NCI-H128 (cell line): ENCODE results near the gene HSPA14.
"Not testable (repeated sequence)": the region's sequence is repeated elsewhere in the genome, so short reads cannot be mapped to it uniquely, and the experiment has no call there.

Experiments used
- DNase-seq: peaks from one replicate; lab custom pipeline; 2025; ENCODE audit not compliant: unreplicated experiment; lab: John Stamatoyannopoulos, UW

The HSPA14 gene

GRCh38 chr10:14837757-14838581 lies at the start of gene HSPA14, which contains the start of the genes CDNF and MSANTD7:
Gene HSPA14 (plus strand): TSS chr10:14838306. CDS start chr10:14838403, 97 bp downstream.
Gene CDNF (minus strand): TSS chr10:14838037. CDS start chr10:14837946, 91 bp downstream.
Gene MSANTD7 (plus strand): TSS chr10:14838306. CDS start chr10:14842285, 3,979 bp downstream.
- peak; percentile 96 for DNase-seq

- no peak for DNase-seq
Observed at GRCh38 chr10:14798636-14799035, 39.5 kb upstream of the HSPA14 start.

- no peak for DNase-seq
Observed at GRCh38 chr10:14800397-14800796, 37.7 kb upstream of the HSPA14 start.

GRCh38 chr10:14801723-14802122 lies 36.4 kb upstream of the HSPA14 start:
- DNase-seq: no peak

- DNase-seq: no peak
Observed at GRCh38 chr10:14803827-14804226, 34.3 kb upstream of the HSPA14 start.

- DNase-seq: no peak
Observed at GRCh38 chr10:14806318-14806717, 31.8 kb upstream of the HSPA14 start.

- DNase-seq: no peak
Observed at GRCh38 chr10:14810969-14811953, 26.8 kb upstream of the HSPA14 start.

- DNase-seq: no peak
Observed at GRCh38 chr10:14812271-14812670, 25.8 kb upstream of the HSPA14 start.

GRCh38 chr10:14815681-14816080 lies 22.4 kb upstream of the HSPA14 start:
- DNase-seq: no peak

GRCh38 chr10:14816717-14817116 lies 21.4 kb upstream of the HSPA14 start:
- DNase-seq: not testable (repeated sequence)

- no peak for DNase-seq
Observed at GRCh38 chr10:14820010-14820774, 17.9 kb upstream of the HSPA14 start.

GRCh38 chr10:14820775-14821154 lies 17.3 kb upstream of the HSPA14 start:
- DNase-seq: no peak

- no peak for DNase-seq
Observed at GRCh38 chr10:14821635-14822375, 16.3 kb upstream of the HSPA14 start.

- no peak for DNase-seq
Observed at GRCh38 chr10:14822879-14823755, 15.0 kb upstream of the HSPA14 start.

GRCh38 chr10:14823966-14824365 lies 14.1 kb upstream of the HSPA14 start:
- no peak for DNase-seq

- no peak for DNase-seq
Observed at GRCh38 chr10:14826076-14826829, 11.9 kb upstream of the HSPA14 start.

- no peak for DNase-seq
Observed at GRCh38 chr10:14833106-14833505, 5.0 kb upstream of the HSPA14 start.

GRCh38 chr10:14836208-14836607 lies 1.9 kb upstream of the HSPA14 start:
- DNase-seq: no peak
